ENCODE data around the gene EIF2B2. TPM values are rescaled to one million over a fixed set of nuclear protein-coding genes. Genes with fewer than 3 reads are reported as not detected.

Gene EIF2B2
- total RNA-seq, 1 experiment from 2014 or later: 50.5 TPM

GRCh38 chr14:75025082-75025481 lies 22.4 kb downstream of the EIF2B2 start (continued):
- TF ChIP-seq AFF4 (CRISPR knock-in tag; IDR thresholded peaks at IDR 0.05; ENCODE audit: borderline replicate concordance) (no peak), PREB (CRISPR knock-in tag; IDR thresholded peaks at IDR 0.05; ENCODE audit: borderline replicate concordance) (no peak), ARID4B (CRISPR knock-in tag; IDR thresholded peaks at IDR 0.05; ENCODE audit: borderline replicate concordance) (no peak), GRHL2 (CRISPR knock-in tag; IDR thresholded peaks at IDR 0.05; ENCODE audit: insufficient replicate concordance, severe bottlenecking) (no peak)

GRCh38 chr14:75025876-75026275 lies 23.2 kb downstream of the EIF2B2 start:
- POLR2A ChIA-PET: no interaction called here
- peaks cover 21% of the 10 kb centered on the region for H3K36me3 Mint-ChIP-seq
- CTCF ChIA-PET: no interaction called here
- no peaks in the 10 kb centered on the region for H3K9me3 Mint-ChIP-seq
- no peak for TF ChIP-seq ZSCAN18 (CRISPR knock-in tag; IDR thresholded peaks at IDR 0.05)
- no peak for TF ChIP-seq NR1H2 (CRISPR knock-in tag; IDR thresholded peaks at IDR 0.05)
- no peak for TF ChIP-seq KAT7 (CRISPR knock-in tag; IDR thresholded peaks at IDR 0.05; ENCODE audit: borderline replicate concordance)
- TF ChIP-seq CREM (CRISPR knock-in tag; IDR thresholded peaks at IDR 0.05): no peak
- no peak for TF ChIP-seq SOX15 (CRISPR knock-in tag; IDR thresholded peaks at IDR 0.05)
- TF ChIP-seq SMAD4 (CRISPR knock-in tag; IDR thresholded peaks at IDR 0.05): no peak
- TF ChIP-seq ZNF512 (CRISPR knock-in tag; IDR thresholded peaks at IDR 0.05; ENCODE audit: borderline replicate concordance): no peak
- TF ChIP-seq TEAD4 (CRISPR knock-in tag; IDR thresholded peaks at IDR 0.05): no peak
- TF ChIP-seq FOXJ3 (CRISPR knock-in tag; IDR thresholded peaks at IDR 0.05; ENCODE audit: borderline replicate concordance): no peak
- no peak for TF ChIP-seq ATF2 (CRISPR knock-in tag; IDR thresholded peaks at IDR 0.05; ENCODE audit: borderline replicate concordance, low read depth)
- TF ChIP-seq TEAD1 (CRISPR knock-in tag; IDR thresholded peaks at IDR 0.05): no peak
- no peaks in the 10 kb centered on the region for H3K27me3 Mint-ChIP-seq (ENCODE audit: low read depth)
- no peak overlapping the region for H3K27ac Mint-ChIP-seq
- ATAC-seq (no peak), DNase-seq (ENCODE audit: low spot score) (no peak)
- no peaks in the 10 kb centered on the region for H3K4me1 Mint-ChIP-seq
- H3K4me3 Mint-ChIP-seq: no peak overlapping the region

All from WTC11 (cell line).